Hepatocyte (in vitro differentiated cells): ENCODE results near the gene OSGIN1. TPM values are rescaled to one million over a fixed set of nuclear protein-coding genes. Genes with fewer than 3 reads are reported as not detected.

Experiments
- DNase-seq: peaks from one replicate; pipeline ENCODE4 v3.0.0-alpha.2; 2016; ENCODE audit warnings: low spot score
- H2AFZ ChIP-seq: fragments of 200-600 bp; sonication (generic); 2 replicates; pipeline ENCODE4 v1.6.0; 2016; ENCODE audit warnings: antibody characterized with exemption, mild to moderate bottlenecking
- H3K27ac ChIP-seq: fragments of 200-600 bp; sonication (generic); 2 replicates; pipeline ENCODE4 v1.5.1; 2016; ENCODE audit warnings: mild to moderate bottlenecking
- H3K27me3 ChIP-seq: fragments of 200-600 bp; sonication (generic); 2 replicates; pipeline ENCODE4 v1.6.1; 2016
- H3K36me3 ChIP-seq: fragments of 200-600 bp; sonication (generic); replicated peaks from 2 replicates; pipeline ENCODE4 v1.5.1; 2016; ENCODE audit warnings: low read depth; ENCODE audit not compliant: insufficient read depth
- H3K4me1 ChIP-seq: fragments of 200-600 bp; sonication (generic); 2 replicates; pipeline ENCODE4 v1.5.1; 2016; ENCODE audit warnings: mild to moderate bottlenecking, moderate library complexity; ENCODE audit not compliant: insufficient read depth
- H3K4me2 ChIP-seq: fragments of 200-600 bp; sonication (generic); 2 replicates; pipeline ENCODE4 v1.6.0; 2016
- H3K4me3 ChIP-seq: fragments of 200-600 bp; sonication (generic); 2 replicates; pipeline ENCODE4 v1.5.1; 2016; ENCODE audit warnings: mild to moderate bottlenecking
- H3K79me2 ChIP-seq: fragments of 200-600 bp; sonication (generic); 2 replicates; pipeline ENCODE4 v1.6.0; 2017; ENCODE audit warnings: mild to moderate bottlenecking
- H3K9me2 ChIP-seq: fragments of 200-600 bp; sonication (generic); replicated peaks from 2 replicates; pipeline ENCODE4 v1.6.0; 2017; ENCODE audit warnings: mild to moderate bottlenecking; ENCODE audit not compliant: insufficient read depth
- H3K9me3 ChIP-seq: fragments of 200-600 bp; sonication (generic); 2 replicates; pipeline ENCODE4 v1.5.1; 2016; ENCODE audit warnings: low read depth, mild to moderate bottlenecking
- H4K20me1 ChIP-seq: fragments of 200-600 bp; sonication (generic); 2 replicates; pipeline ENCODE4 v1.6.0; 2016; ENCODE audit warnings: mild to moderate bottlenecking; ENCODE audit not compliant: insufficient read depth, poor library complexity, severe bottlenecking
- CTCF ChIP-seq: fragments of 200-600 bp; sonication (generic); IDR thresholded peaks from 2 replicates; pipeline ENCODE4 v1.5.1; 2016; ENCODE audit warnings: antibody characterized with exemption, mild to moderate bottlenecking; ENCODE audit not compliant: poor library complexity
- EZH2 ChIP-seq: fragments of 200-600 bp; sonication (generic); IDR thresholded peaks from 2 replicates; pipeline ENCODE4 v1.6.1; 2016; ENCODE audit warnings: antibody characterized with exemption, mild to moderate bottlenecking, borderline replicate concordance
- EZH2phosphoT487 ChIP-seq: fragments of 200-600 bp; sonication (generic); IDR thresholded peaks from one replicate; pipeline ENCODE4 v1.6.1; 2018; ENCODE audit warnings: antibody characterized with exemption, mild to moderate bottlenecking, low read depth, moderate library complexity; ENCODE audit not compliant: unreplicated experiment, severe bottlenecking
- WGBS: methylation state at CpG from one replicate; pipeline ENCODE4 v1.1.6; 2016; ENCODE audit warnings: low lambda C conversion rate; ENCODE audit errors: missing lambda C conversion rate; 5-methylcytosine and 5-hydroxymethylcytosine counted together
- polyA plus RNA-seq: library from polyadenylated mRNA; unstranded; fragments of >200 nt; fragmentation: Nextera tagmentation; extraction: Ambion mirVana; gene quantifications from 2 replicates; pipeline ENCODE4 v1.2.1, GENCODE V29; 2016
- total RNA-seq: library from RNA; depleted of rRNA; stranded (reverse); fragments of >200 nt; gene quantifications from 2 replicates; pipeline ENCODE4 v1.2.3, GENCODE V29; 2014

Gene OSGIN1
- total and polyA plus RNA-seq, 2 experiments from 2014 or later = 1.9 to 10.0 TPM

GRCh38 chr16:84001726-84002125 lies 48.7 kb downstream of the OSGIN1 start:
- Histone ChIP-seq H3K79me2 (no peaks in the 10 kb centered on the region), H4K20me1 (no peaks in the 10 kb centered on the region), H3K4me3 (no peak overlapping the region), H3K9me2 (no peaks in the 10 kb centered on the region), H3K4me1 (no peaks in the 10 kb centered on the region), H2AFZ (no peak overlapping the region), H3K27me3 (peaks cover 5% of the 10 kb centered on the region), H3K9me3 (no peaks in the 10 kb centered on the region), H3K4me2 (no peak overlapping the region), H3K36me3 (no peaks in the 10 kb centered on the region), H3K27ac (no peak overlapping the region)
- no peak for DNase-seq
- TF ChIP-seq EZH2 (no peak), EZH2phosphoT487 (no peak), CTCF (no peak)
- 88% methylated on average over 7 of the region's 7 CpGs for WGBS

GRCh38 chr16:84003038-84003437 lies 50.0 kb downstream of the OSGIN1 start:
- TF ChIP-seq EZH2 = no peak
- TF ChIP-seq CTCF = no peak
- no peak for TF ChIP-seq EZH2phosphoT487
- no peak overlapping the region for H3K4me2 ChIP-seq
- no peaks in the 10 kb centered on the region for H3K9me2 ChIP-seq
- WGBS = 86% methylated on average over 12 of the region's 12 CpGs
- no peaks in the 10 kb centered on the region for H3K79me2 ChIP-seq
- no peaks in the 10 kb centered on the region for H3K9me3 ChIP-seq
- peaks cover 5% of the 10 kb centered on the region for H3K27me3 ChIP-seq
- H4K20me1 ChIP-seq = no peaks in the 10 kb centered on the region
- H3K36me3 ChIP-seq = no peaks in the 10 kb centered on the region
- H2AFZ ChIP-seq = no peak overlapping the region
- no peak for DNase-seq
- no peaks in the 10 kb centered on the region for H3K4me1 ChIP-seq
- no peak overlapping the region for H3K27ac ChIP-seq
- no peak overlapping the region for H3K4me3 ChIP-seq

GRCh38 chr16:84004442-84004841 lies 51.4 kb downstream of the OSGIN1 start:
- H3K9me2 ChIP-seq = no peaks in the 10 kb centered on the region
- H3K9me3 ChIP-seq = no peaks in the 10 kb centered on the region
- peaks cover 5% of the 10 kb centered on the region for H3K27me3 ChIP-seq
- H2AFZ ChIP-seq = no peak overlapping the region
- H3K4me2 ChIP-seq = no peak overlapping the region
- no peak overlapping the region for H3K27ac ChIP-seq
- H3K4me1 ChIP-seq = no peaks in the 10 kb centered on the region
- 82% methylated on average over 7 of the region's 7 CpGs for WGBS
- TF ChIP-seq CTCF (no peak), EZH2phosphoT487 (no peak)
- no peaks in the 10 kb centered on the region for H3K36me3 ChIP-seq
- H4K20me1 ChIP-seq = no peaks in the 10 kb centered on the region
- H3K4me3 ChIP-seq = no peak overlapping the region
- DNase-seq = no peak
- H3K79me2 ChIP-seq = no peaks in the 10 kb centered on the region

GRCh38 chr16:84005391-84005790 lies 52.4 kb downstream of the OSGIN1 start:
- Histone ChIP-seq H3K36me3 (no peaks in the 10 kb centered on the region), H3K27me3 (peaks cover 5% of the 10 kb centered on the region), H3K4me3 (no peak overlapping the region), H4K20me1 (no peaks in the 10 kb centered on the region), H3K4me1 (no peaks in the 10 kb centered on the region), H3K27ac (no peak overlapping the region), H3K9me3 (no peaks in the 10 kb centered on the region), H3K4me2 (no peak overlapping the region), H2AFZ (no peak overlapping the region), H3K79me2 (no peaks in the 10 kb centered on the region), H3K9me2 (no peaks in the 10 kb centered on the region)
- DNase-seq = no peak
- TF ChIP-seq EZH2 (no peak), CTCF (no peak), EZH2phosphoT487 (no peak)
- WGBS = 80% methylated on average over 5 of the region's 5 CpGs
